H9 (cell line): ENCODE data around the gene PDK2. TPM values are rescaled to one million over a fixed set of nuclear protein-coding genes. Genes with fewer than 3 reads are reported as not detected.

Source experiments
- DNase-seq: peaks from one replicate; pipeline ENCODE4 v3.0.0-alpha.2; 2017
- H2AFZ ChIP-seq: one replicate; pipeline ENCODE4 v1.6.1; 2013; ENCODE audit warnings: mild to moderate bottlenecking, low read length, control low read depth, moderate library complexity
- H2AK5ac ChIP-seq: 2 replicates; pipeline ENCODE4 v1.6.1; 2013; ENCODE audit warnings: low read length, control low read depth, mixed read lengths; ENCODE audit not compliant: insufficient read length
- H2BK120ac ChIP-seq: one replicate; pipeline ENCODE4 v1.6.1; 2013; ENCODE audit warnings: low read depth, mild to moderate bottlenecking, low read length, control low read depth, inconsistent platforms; ENCODE audit not compliant: poor library complexity, severe bottlenecking
- H2BK12ac ChIP-seq: 2 replicates; pipeline ENCODE4 v1.6.1; 2013; ENCODE audit warnings: low read length, control low read depth, mixed read lengths, low read depth; ENCODE audit not compliant: insufficient read length
- H2BK15ac ChIP-seq: 2 replicates; pipeline ENCODE4 v1.6.1; 2013; ENCODE audit warnings: low read depth, low read length, control low read depth
- H2BK20ac ChIP-seq: one replicate; pipeline ENCODE4 v1.6.1; 2013; ENCODE audit warnings: low read depth, mild to moderate bottlenecking, low read length, control low read depth, inconsistent platforms; ENCODE audit not compliant: poor library complexity, severe bottlenecking
- H2BK5ac ChIP-seq: 2 replicates; pipeline ENCODE4 v1.6.1; 2013; ENCODE audit warnings: low read length, control low read depth, mixed read lengths; ENCODE audit not compliant: insufficient read length
- H3K14ac ChIP-seq: 2 replicates; pipeline ENCODE4 v1.6.1; 2013; ENCODE audit warnings: low read length, control low read depth; ENCODE audit not compliant: insufficient read depth
- H3K18ac ChIP-seq: 2 replicates; pipeline ENCODE4 v1.6.1; 2013; ENCODE audit warnings: low read depth, mild to moderate bottlenecking, mixed read lengths, low read length, control low read depth; ENCODE audit not compliant: insufficient read length
- H3K23ac ChIP-seq: 2 replicates; pipeline ENCODE4 v1.6.1; 2013; ENCODE audit warnings: low read length, control low read depth, mixed read lengths, low read depth; ENCODE audit not compliant: insufficient read length
- H3K23me2 ChIP-seq: 2 replicates; pipeline ENCODE4 v1.6.1; 2013; ENCODE audit warnings: low read depth, mild to moderate bottlenecking, mixed read lengths, low read length, control low read depth; ENCODE audit not compliant: insufficient read length, poor library complexity, severe bottlenecking
- H3K27ac ChIP-seq: 2 replicates; pipeline ENCODE4 v1.5.1; 2013; ENCODE audit warnings: low read length, control low read depth, mixed read lengths, low read depth; ENCODE audit not compliant: insufficient read length
- H3K27me3 ChIP-seq: 2 replicates; pipeline ENCODE4 v1.6.1; 2013; ENCODE audit warnings: low read length, control low read depth, inconsistent platforms; ENCODE audit not compliant: insufficient read depth
- H3K4ac ChIP-seq: 2 replicates; pipeline ENCODE4 v1.6.1; 2013; ENCODE audit warnings: low read depth, mild to moderate bottlenecking, control low read depth, inconsistent platforms, low read length, moderate library complexity
- H3K4me1 ChIP-seq: 2 replicates; pipeline ENCODE4 v1.6.1; 2013; ENCODE audit warnings: low read length, control low read depth, inconsistent platforms; ENCODE audit not compliant: insufficient read depth
- H3K4me2 ChIP-seq: 2 replicates; pipeline ENCODE4 v1.6.1; 2013; ENCODE audit warnings: low read length, control low read depth, mixed read lengths; ENCODE audit not compliant: insufficient read length, insufficient read depth
- H3K56ac ChIP-seq: 2 replicates; pipeline ENCODE4 v1.6.1; 2013; ENCODE audit warnings: low read depth, mild to moderate bottlenecking, mixed read lengths, low read length, control low read depth; ENCODE audit not compliant: insufficient read length
- H3K79me1 ChIP-seq: 2 replicates; pipeline ENCODE4 v1.6.1; 2013; ENCODE audit warnings: low read depth, mild to moderate bottlenecking, moderate library complexity, low read length, control low read depth, inconsistent platforms; ENCODE audit not compliant: insufficient read depth, poor library complexity, severe bottlenecking
- H3K79me2 ChIP-seq: 2 replicates; pipeline ENCODE4 v1.6.1; 2013; ENCODE audit warnings: low read length, control low read depth, inconsistent platforms; ENCODE audit not compliant: insufficient read depth
- H3K9ac ChIP-seq: 2 replicates; pipeline ENCODE4 v1.6.1; 2013; ENCODE audit warnings: low read length, control low read depth, mixed read lengths; ENCODE audit not compliant: insufficient read length; ENCODE audit errors: extremely low read depth
- H3K9me3 ChIP-seq: one replicate; pipeline ENCODE4 v1.6.1; 2013; ENCODE audit warnings: low read depth, low read length, inconsistent platforms; ENCODE audit not compliant: control insufficient read depth
- H3T11ph ChIP-seq: one replicate; pipeline ENCODE4 v1.6.1; 2013; ENCODE audit warnings: mild to moderate bottlenecking, low read length, control low read depth, inconsistent platforms
- H4K20me1 ChIP-seq: one replicate; pipeline ENCODE4 v1.6.1; 2013; ENCODE audit not compliant: control insufficient read depth, insufficient read length, insufficient read depth
- H4K5ac ChIP-seq: 2 replicates; pipeline ENCODE4 v1.6.1; 2013; ENCODE audit warnings: low read depth, mild to moderate bottlenecking, mixed read lengths, low read length, control low read depth; ENCODE audit not compliant: insufficient read length
- H4K8ac ChIP-seq: replicated peaks from 2 replicates; pipeline ENCODE4 v1.6.1; 2013; ENCODE audit warnings: low read length, control low read depth, mixed read lengths, low read depth; ENCODE audit not compliant: insufficient read length
- H4K91ac ChIP-seq: 2 replicates; pipeline ENCODE4 v1.6.1; 2013; ENCODE audit warnings: low read depth, mild to moderate bottlenecking, moderate library complexity, mixed read lengths, low read length, control low read depth; ENCODE audit not compliant: insufficient read length
- H3K27ac Mint-ChIP-seq, 3 experiments: 2 replicates in 2 of 3; 3 replicates in 1 of 3; pipeline ENCODE4 v1.8.0; 2020 to 2021; ENCODE audit warnings: mixed read lengths in 3 of 3, mild to moderate bottlenecking in 1 of 3, moderate library complexity in 1 of 3
- H3K27me3 Mint-ChIP-seq: 2 replicates; pipeline ENCODE4 v1.8.0; 2021; ENCODE audit warnings: low read depth, mild to moderate bottlenecking, moderate library complexity, mixed read lengths
- H3K36me3 Mint-ChIP-seq, 3 experiments: 2 replicates in 2 of 3; 3 replicates in 1 of 3; pipeline ENCODE4 v1.8.0; 2020 to 2021; ENCODE audit warnings: low read depth in 3 of 3, mixed read lengths in 3 of 3; ENCODE audit not compliant: insufficient read depth in 1 of 3
- H3K4me1 Mint-ChIP-seq, 2 experiments: 2 replicates each; pipeline ENCODE4 v1.8.0; 2020; ENCODE audit warnings: mixed read lengths in 2 of 2
- H3K4me3 Mint-ChIP-seq, 2 experiments: 2 replicates in 1 of 2; 3 replicates in 1 of 2; pipeline ENCODE4 v1.8.0; 2020 to 2021; ENCODE audit warnings: mild to moderate bottlenecking in 2 of 2, mixed read lengths in 2 of 2, moderate library complexity in 1 of 2
- H3K9me3 Mint-ChIP-seq, 2 experiments: 2 replicates in 1 of 2; 3 replicates in 1 of 2; pipeline ENCODE4 v1.8.0; 2020; ENCODE audit warnings: mild to moderate bottlenecking in 2 of 2, mixed read lengths in 2 of 2, moderate library complexity in 1 of 2
- CTCF ChIP-seq: fragments of 200-600 bp; sonication (generic); conservative IDR thresholded peaks from 3 replicates; pipeline ENCODE4 v1.8.0; 2021; ENCODE audit warnings: antibody characterized with exemption, mild to moderate bottlenecking
- WGBS: extraction: QIAGEN DNeasy Blood & Tissue Kit; methylation state at CpG from one replicate; pipeline ENCODE4 v1.1.7; 2013; ENCODE audit warnings: missing lambda C conversion rate, low lambda C conversion rate, mixed read lengths; ENCODE audit not compliant: insufficient read length; ENCODE audit errors: extremely low coverage; 5-methylcytosine and 5-hydroxymethylcytosine counted together
- total RNA-seq: library from RNA; stranded (reverse); gene quantifications from 2 replicates; pipeline ENCODE4 v1.2.1, GENCODE V29; 2021

PDK2 gene
- total RNA-seq, 1 experiment from 2014 or later, result 19.9 TPM

GRCh38 chr17:50087246-50087911, 7.8 kb upstream of the PDK2 start:
- Histone ChIP-seq H3K9ac (no peak overlapping the region), H4K5ac (no peak overlapping the region), H3T11ph (no peak overlapping the region), H3K14ac (no peak overlapping the region), H3K18ac (no peak overlapping the region), H3K23ac (no peak overlapping the region), H2AK5ac (no peak overlapping the region), H2BK120ac (no peak overlapping the region), H3K79me1 (no peaks in the 10 kb centered on the region), H3K27ac (no peak overlapping the region), H2AFZ (no peak overlapping the region), H3K4me2 (no peak overlapping the region), H2BK5ac (no peak overlapping the region), H3K27me3 (no peaks in the 10 kb centered on the region), H3K4ac (no peak overlapping the region), H4K91ac (no peak overlapping the region), H3K79me2 (no peaks in the 10 kb centered on the region), H3K23me2 (no peaks in the 10 kb centered on the region), H3K56ac (no peak overlapping the region), H4K20me1 (no peaks in the 10 kb centered on the region), H2BK12ac (no peak overlapping the region), H2BK20ac (no peak overlapping the region), H3K9me3 (no peaks in the 10 kb centered on the region), H3K4me1 (no peaks in the 10 kb centered on the region), H4K8ac (no peak overlapping the region), H2BK15ac (no peak overlapping the region)
- WGBS, result no CpG with 5 or more reads among the region's 10 CpGs
- Mint-ChIP-seq H3K9me3 (no peaks in the 10 kb centered on the region; a peak in 1 of 5 replicates), H3K4me3 (no peak overlapping the region), H3K27me3 (no peaks in the 10 kb centered on the region), H3K27ac (no peak overlapping the region), H3K36me3 (no peaks in the 10 kb centered on the region), H3K4me1 (peaks cover 0 to 8% of the 10 kb centered on the region in 2 experiments; a peak in 2 of 4 replicates)
- DNase-seq, result peak; percentile 95
- peak; percentile 99 for TF ChIP-seq CTCF
